NCI-H2029 (cell line): ENCODE data around the gene INO80.
"Not testable (repeated sequence)": the region's sequence is repeated elsewhere in the genome, so short reads cannot be mapped to it uniquely, and the experiment has no call there.

ENCODE experiments used
- DNase-seq: peaks from one replicate; lab custom pipeline; 2025; lab: John Stamatoyannopoulos, UW

INO80 gene

GRCh38 chr15:41121951-41122350 lies 5.9 kb upstream of the INO80 start:
- no peak for DNase-seq

GRCh38 chr15:41116962-41117252 lies 827 bp upstream of the INO80 start:
- no peak for DNase-seq

- DNase-seq: peak; percentile 14
These were observed 396 bp downstream of the INO80 start for GRCh38 chr15:41115652-41116115.

- DNase-seq: no peak
These were observed 874 bp downstream of the INO80 start for GRCh38 chr15:41115161-41115651.

- no peak for DNase-seq
These were observed 9.1 kb downstream of the INO80 start for GRCh38 chr15:41106947-41107346.

- no peak for DNase-seq
These were observed 10.4 kb downstream of the INO80 start for GRCh38 chr15:41105348-41106334.

- no peak for DNase-seq
These were observed 11.8 kb downstream of the INO80 start for GRCh38 chr15:41104234-41104633.

- DNase-seq: no peak
These were observed 13.2 kb downstream of the INO80 start for GRCh38 chr15:41102854-41103253.

GRCh38 chr15:41096178-41096577 lies 19.9 kb downstream of the INO80 start:
- DNase-seq: no peak

- no peak for DNase-seq
These were observed 31.1 kb downstream of the INO80 start for GRCh38 chr15:41085029-41085428.

GRCh38 chr15:41080144-41080543 lies 35.9 kb downstream of the INO80 start:
- DNase-seq: no peak

GRCh38 chr15:41079717-41080116 lies 36.4 kb downstream of the INO80 start:
- DNase-seq: no peak

GRCh38 chr15:41078879-41079278 lies 37.2 kb downstream of the INO80 start:
- not testable (repeated sequence) for DNase-seq

- DNase-seq: no peak
These were observed 38.0 kb downstream of the INO80 start for GRCh38 chr15:41078125-41078524.

- no peak for DNase-seq
These were observed 43.1 kb downstream of the INO80 start for GRCh38 chr15:41073028-41073427.

GRCh38 chr15:41072013-41072412 lies 44.1 kb downstream of the INO80 start:
- DNase-seq: no peak

- DNase-seq: no peak
These were observed 49.6 kb downstream of the INO80 start for GRCh38 chr15:41066516-41066915.

- no peak for DNase-seq
These were observed 54.4 kb downstream of the INO80 start for GRCh38 chr15:41061667-41062066.

GRCh38 chr15:41060505-41060904 lies 55.6 kb downstream of the INO80 start:
- DNase-seq: no peak

- DNase-seq: no peak
These were observed 59.3 kb downstream of the INO80 start for GRCh38 chr15:41056810-41057209.

GRCh38 chr15:41055706-41056105 lies 60.4 kb downstream of the INO80 start:
- no peak for DNase-seq

- no peak for DNase-seq
These were observed 64.9 kb downstream of the INO80 start for GRCh38 chr15:41051139-41051538.

GRCh38 chr15:41048852-41049251 lies 67.2 kb downstream of the INO80 start:
- no peak for DNase-seq

GRCh38 chr15:41048397-41048796 lies 67.7 kb downstream of the INO80 start:
- no peak for DNase-seq
